Frontal cortex (tissue), 4 donors: ENCODE results near the gene SFMBT1. TPM values are rescaled to one million over a fixed set of nuclear protein-coding genes. Genes with fewer than 3 reads are reported as not detected.

Experiments
- DNase-seq, 2 donors: peaks; one replicate each; pipeline ENCODE4 v3.0.0; 2012; ENCODE audit warnings: low spot score in 2 of 2
- FAIRE-seq: peaks from 2 replicates; lab custom pipeline; 2012; peaks lifted over from hg19 to GRCh38; lab: Jason Lieb, UNC
- total RNA-seq: library from RNA; depleted of rRNA; stranded (reverse); fragments of >200 nt; gene quantifications from one replicate; pipeline ENCODE4 v1.2.3, GENCODE V29; 2014
- donor health status: control.
- donor health status: control.
- donor health status: control.

SFMBT1 gene
- total RNA-seq, 1 donor from 2014 or later: 22.8 TPM

DNA sequence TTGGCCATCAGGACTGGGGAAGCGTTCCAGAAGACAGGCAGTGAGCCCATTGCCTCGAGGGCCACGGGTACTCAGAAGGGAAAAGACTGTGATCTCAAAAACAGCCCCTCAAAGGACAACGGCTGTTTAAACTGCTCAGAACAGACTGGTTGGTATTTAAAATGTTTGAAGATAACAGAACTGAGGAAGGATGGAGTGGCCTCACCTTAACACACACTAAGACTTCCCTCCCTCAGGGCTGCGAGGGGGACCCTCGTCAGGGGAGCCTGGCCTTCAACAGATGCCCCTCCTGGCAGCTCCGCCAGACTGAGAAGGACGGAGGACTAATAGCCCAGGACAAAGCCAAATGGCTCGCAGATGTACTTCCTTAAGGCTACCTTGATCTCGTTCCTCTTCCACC, 151.1 kb downstream of the SFMBT1 start:
- no peak for FAIRE-seq
- DNase-seq: no peak

DNA sequence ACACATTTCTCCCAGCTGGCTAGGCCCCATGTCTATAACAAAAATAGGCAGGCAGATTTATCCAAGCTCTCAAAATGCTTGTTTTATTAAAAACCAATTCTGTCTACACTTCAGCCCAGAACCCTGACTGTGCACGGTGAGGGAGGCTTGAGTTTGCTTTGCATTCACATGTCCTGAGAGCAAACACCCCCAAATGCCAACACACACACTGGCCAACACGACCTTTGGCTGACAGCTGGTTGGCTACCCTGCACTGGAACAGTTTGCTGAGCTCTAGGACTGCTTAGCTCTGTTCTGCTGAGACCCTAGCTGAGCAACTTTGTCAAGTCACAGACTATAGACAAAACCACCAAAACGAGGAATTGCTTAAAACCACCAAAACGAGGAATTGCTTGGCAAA, 152.2 kb downstream of the SFMBT1 start:
- DNase-seq (no peak), FAIRE-seq (no peak)

DNA sequence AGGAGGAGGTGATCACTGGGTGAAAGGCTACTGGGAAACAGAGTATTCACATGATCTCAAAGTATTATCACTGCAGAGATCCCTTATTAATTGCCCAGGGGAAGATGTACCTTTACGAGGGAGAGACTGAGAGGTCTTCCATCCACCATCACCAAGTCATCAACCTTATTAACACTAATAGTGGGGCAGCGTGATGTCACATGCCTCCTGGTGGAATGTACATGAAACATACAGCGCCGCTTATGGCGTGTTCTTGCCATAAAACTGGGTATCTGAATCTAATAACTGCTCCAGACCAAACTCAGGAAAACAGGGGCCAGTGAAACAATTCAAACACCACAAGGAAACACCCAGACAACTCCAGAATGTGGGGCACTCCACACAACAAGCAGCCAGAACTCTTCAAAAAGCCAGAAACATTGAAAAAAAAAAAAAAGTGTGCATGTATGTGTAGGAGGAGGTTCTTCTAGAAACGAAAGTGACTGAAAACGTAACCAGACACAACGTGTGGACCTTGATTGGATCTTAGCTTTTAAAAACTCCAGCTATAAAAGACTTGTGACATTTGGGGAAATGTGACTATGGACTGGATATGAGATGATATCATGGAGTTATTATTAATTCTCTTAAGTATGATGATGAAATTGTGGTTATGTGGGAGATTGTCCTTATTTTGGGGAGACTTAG, 153.1 kb downstream of the SFMBT1 start:
- DNase-seq (no peak), FAIRE-seq (no peak)

DNA sequence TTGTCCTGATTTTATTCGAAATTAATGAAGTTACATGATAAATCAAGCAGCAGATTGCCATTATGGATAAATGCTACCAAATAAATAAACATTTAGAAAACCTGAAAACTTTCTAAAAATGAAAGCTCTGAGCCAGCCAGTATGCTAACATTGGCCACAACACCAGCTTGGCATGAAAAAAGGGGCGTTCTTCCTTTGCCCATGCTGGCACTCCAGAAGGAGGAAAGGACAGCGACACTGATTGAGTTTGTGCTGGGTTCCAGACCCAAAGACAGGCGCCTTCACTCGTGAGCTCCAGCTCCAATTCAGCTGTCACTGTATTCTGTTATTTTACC, 153.6 kb downstream of the SFMBT1 start:
- no peak for DNase-seq
- FAIRE-seq: no peak

GRCh38 chr3:52891615-52892081, 154.2 kb downstream of the SFMBT1 start:
- FAIRE-seq (no peak), DNase-seq (no peak)

- no peak for FAIRE-seq
Observed at GRCh38 chr3:52891164-52891563, 154.7 kb downstream of the SFMBT1 start.

DNA sequence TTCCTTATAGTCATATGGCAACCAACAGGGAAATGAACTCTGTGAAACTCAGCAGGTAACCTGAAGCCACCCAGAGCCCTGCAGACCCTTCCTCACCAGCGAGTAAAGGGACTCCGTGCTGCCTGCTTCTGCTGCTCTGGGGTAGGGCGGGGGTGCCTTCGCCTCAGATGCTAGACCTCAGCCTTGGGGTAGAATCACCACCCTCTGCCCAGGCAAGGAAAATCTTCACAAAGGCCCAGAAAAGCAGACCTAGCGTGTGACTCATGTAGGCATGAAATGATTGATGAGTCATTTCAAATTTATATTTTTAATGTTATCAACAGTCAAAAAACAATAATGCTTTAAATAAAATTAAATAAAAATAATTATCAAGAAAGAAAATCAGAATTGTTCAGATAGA, 155.1 kb downstream of the SFMBT1 start:
- DNase-seq: no peak
- FAIRE-seq: no peak

More at GRCh38 chr3:52891164-52891563, 154.7 kb downstream of the SFMBT1 start:
- DNase-seq: no peak

DNA sequence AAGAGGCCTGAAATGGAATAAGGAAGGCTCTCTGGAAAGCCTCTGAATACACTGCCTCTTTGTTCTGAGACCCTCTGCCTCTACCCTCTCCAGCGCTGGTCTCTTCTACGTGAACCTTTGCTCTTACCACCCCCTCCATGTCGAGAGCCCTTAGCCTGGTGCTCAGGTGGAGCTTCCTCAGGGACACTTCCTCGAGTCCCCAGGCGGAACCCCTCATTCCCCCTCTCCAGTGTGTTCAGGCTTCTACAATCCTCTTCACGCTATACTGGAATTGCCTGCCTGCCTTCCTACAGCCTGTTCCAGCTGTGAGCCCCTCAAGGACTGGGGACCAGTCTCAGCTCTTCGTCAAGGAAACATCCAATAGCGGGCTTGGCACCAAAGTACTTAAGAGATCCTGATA, 156.0 kb downstream of the SFMBT1 start:
- no peak for DNase-seq
- FAIRE-seq: no peak

- no peak for DNase-seq
- no peak for FAIRE-seq
Observed at GRCh38 chr3:52887166-52887565, 158.7 kb downstream of the SFMBT1 start.

DNA sequence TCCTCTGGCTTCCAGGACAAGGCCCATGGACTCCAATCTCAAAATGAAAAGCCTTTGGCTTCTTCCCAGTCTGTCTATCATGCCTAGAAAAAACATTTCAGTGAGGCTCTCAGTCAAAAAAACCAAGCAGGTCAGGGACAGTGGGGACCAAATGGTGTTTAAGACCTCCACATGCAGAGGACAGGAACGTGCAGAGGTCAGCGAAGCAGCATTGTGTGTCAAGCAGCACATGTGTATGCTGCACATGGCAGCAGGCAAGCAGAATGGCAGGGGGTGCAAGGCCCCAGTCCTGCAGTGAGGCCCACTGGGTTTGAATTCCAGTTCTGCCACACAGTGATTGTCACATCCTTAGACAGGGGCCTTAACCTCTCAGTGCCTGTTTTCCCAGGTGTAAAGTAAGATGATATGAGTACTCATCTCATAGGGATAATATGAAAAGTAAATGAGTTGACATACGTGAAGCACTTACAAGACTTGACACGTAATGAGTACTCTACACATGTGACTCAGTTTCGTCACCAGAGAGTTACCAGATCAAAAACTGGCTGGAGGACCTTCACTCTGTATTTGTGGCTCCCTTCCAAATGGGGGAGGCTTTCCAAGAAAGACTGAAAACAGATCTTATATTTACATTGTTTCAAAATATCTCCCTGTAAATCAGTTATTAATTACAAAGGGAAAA, 159.7 kb downstream of the SFMBT1 start:
- FAIRE-seq: no peak
- DNase-seq: no peak

GRCh38 chr3:52882377-52882776, 163.5 kb downstream of the SFMBT1 start:
- no peak for DNase-seq

DNA sequence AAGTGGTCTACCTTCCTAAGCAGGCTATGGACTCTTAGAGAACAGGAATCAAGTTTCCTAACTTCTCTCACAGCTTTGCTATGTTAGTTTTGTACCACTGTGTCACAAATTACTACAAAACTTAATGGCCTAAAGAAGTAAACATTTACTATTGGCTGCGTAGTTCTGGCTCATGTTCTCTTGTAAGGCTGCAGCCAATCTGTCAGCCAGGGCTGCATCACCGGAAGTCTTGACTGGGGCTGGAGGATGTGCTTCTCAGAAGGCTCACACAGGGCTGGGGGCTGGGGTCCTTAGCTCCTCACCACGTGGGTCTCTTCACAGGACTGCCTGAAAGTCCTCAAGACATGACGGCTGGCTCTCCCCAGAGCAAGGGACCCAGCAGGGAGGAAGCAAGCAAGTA, 164.0 kb downstream of the SFMBT1 start:
- FAIRE-seq (no peak), DNase-seq (no peak)

More at GRCh38 chr3:52882377-52882776, 163.5 kb downstream of the SFMBT1 start:
- no peak for FAIRE-seq

- DNase-seq (no peak), FAIRE-seq (no peak)
Observed at GRCh38 chr3:52880474-52880873, 165.4 kb downstream of the SFMBT1 start.

GRCh38 chr3:52880047-52880446, 165.8 kb downstream of the SFMBT1 start:
- no peak for FAIRE-seq
- DNase-seq: no peak

GRCh38 chr3:52879581-52879980, 166.3 kb downstream of the SFMBT1 start:
- FAIRE-seq: no peak

GRCh38 chr3:52879090-52879489, 166.8 kb downstream of the SFMBT1 start:
- DNase-seq: no peak
- FAIRE-seq: no peak

More at GRCh38 chr3:52879581-52879980, 166.3 kb downstream of the SFMBT1 start:
- DNase-seq: no peak

DNA sequence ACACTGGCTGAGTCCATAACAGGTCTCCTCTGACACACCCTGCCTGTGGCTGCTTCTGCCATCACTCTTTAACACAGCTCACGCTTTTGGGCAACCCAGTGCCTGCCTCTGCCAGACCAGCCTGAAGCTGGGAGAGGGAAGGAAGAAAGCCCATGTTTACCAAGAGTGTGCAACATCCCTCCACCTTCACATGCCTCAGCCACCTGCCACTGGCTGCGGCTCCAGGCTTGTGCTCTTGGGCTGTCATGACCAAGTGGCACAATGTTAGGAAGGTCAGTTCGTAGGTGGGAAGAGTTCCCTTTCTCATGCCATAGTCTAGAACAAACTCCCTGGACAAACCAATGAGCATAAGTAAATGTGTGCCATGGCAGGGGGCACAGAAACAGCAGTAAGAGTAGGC, 168.8 kb downstream of the SFMBT1 start:
- FAIRE-seq (no peak), DNase-seq (no peak)

GRCh38 chr3:52874864-52875587, 170.8 kb downstream of the SFMBT1 start:
- no peak for FAIRE-seq

DNA sequence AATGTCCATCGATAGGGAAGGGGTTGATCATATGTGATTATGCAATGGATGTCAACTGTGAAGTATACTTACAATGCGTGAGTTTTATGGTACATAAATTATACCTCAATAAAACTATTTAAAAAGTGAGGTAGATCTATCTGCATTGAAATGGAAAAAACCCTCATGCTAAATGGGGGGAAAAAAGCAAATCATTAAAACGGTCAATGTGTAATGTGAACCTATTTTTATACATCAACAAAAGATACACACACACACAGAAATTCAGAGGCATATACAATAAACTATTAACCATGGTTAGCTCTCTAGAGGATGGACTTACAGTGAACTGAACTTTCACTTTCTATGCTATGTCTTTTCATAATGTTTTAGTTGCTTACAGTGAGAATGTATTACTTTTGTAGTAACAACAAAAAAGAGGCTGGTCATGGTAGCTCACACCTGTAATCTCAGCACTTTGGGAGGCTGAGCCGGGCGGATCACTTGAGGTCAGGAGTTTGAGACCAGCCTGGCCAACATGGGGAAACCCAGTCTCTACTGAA, 171.6 kb downstream of the SFMBT1 start:
- no peak for DNase-seq
- FAIRE-seq: no peak

More at GRCh38 chr3:52874864-52875587, 170.8 kb downstream of the SFMBT1 start:
- DNase-seq: no peak

DNA sequence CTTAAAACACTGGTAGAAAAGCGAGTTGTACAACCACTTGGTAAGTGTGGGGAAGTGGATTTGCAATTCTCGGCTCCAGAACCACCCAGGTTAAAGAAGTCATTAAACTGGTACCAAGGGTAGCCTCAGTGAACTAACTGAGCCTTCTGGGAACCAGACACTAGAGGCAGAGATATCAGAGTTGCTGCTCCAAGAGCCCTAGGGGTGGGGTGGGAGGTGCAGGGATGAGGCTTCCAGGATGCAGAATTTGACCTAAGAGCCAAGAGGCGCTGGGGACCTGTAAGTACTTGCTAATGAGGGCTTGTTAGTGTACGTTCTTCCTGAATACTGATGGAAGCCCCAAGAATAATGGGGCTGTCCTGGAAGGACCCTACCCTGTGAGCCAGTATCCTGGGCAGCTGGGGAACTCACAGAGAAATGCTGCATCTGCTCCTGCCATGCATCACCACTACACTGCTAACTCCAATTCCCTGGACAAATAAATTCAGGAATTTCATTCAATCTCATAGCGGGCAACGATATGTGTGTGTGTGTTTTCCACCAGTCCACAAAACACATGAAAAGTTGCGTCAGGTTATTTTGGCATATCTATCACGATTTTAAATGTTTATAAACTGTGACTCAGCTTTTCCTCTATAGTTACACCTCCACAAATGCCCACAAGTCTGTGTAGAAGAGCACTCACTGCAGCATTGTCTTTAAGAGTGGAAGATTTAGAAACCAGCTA, 172.3 kb downstream of the SFMBT1 start:
- DNase-seq (no peak), FAIRE-seq (no peak)
